Measurements from ENCODE around the gene PDCD6IP.

- TF ChIP-seq EZH2phosphoT487 (IDR thresholded peaks at IDR 0.05; ENCODE audit: insufficient read depth, low read depth) (no peak), EZH2 (IDR thresholded peaks at IDR 0.05; ENCODE audit: insufficient read depth, poor library complexity, severe bottlenecking) (no peak)
These were observed 102.0 kb downstream of the PDCD6IP start for GRCh38 chr3:33900440-33900808.

Data from GM23248 (cell line).